Liver (tissue), 9 donors: ENCODE measurements around the gene SH3PXD2B. TPM values are rescaled to one million over a fixed set of nuclear protein-coding genes. Genes with fewer than 3 reads are reported as not detected.

Experiments
- DNase-seq: peaks from one replicate; pipeline ENCODE4 v3.0.0-alpha.2; 2017; ENCODE audit warnings: low spot score
- H3K27ac ChIP-seq, 2 donors: one replicate each; pipeline ENCODE4 v1.7.0; 2013; ENCODE audit warnings: inconsistent platforms in 2 of 2, low read length in 2 of 2, control low read depth in 1 of 2, low read depth in 1 of 2, mild to moderate bottlenecking in 1 of 2
- H3K27me3 ChIP-seq, 4 donors: one replicate each; pipeline versions ENCODE4 v1.6.1 to v1.7.0; 2013; ENCODE audit warnings: low read length in 3 of 4, inconsistent platforms in 1 of 4, mild to moderate bottlenecking in 1 of 4, moderate library complexity in 1 of 4; ENCODE audit not compliant: control insufficient read depth in 4 of 4, insufficient read depth in 4 of 4
- H3K36me3 ChIP-seq, 4 donors: one replicate each; pipeline versions ENCODE4 v1.6.1 to v1.7.0; 2013; ENCODE audit warnings: low read length in 3 of 4, mild to moderate bottlenecking in 3 of 4, low read depth in 1 of 4, moderate library complexity in 1 of 4; ENCODE audit not compliant: control insufficient read depth in 4 of 4, insufficient read depth in 3 of 4
- H3K4me1 ChIP-seq, 4 donors: one replicate each; pipeline versions ENCODE4 v1.6.1 to v1.7.0; 2013; ENCODE audit warnings: low read length in 3 of 4, mild to moderate bottlenecking in 3 of 4, moderate library complexity in 1 of 4; ENCODE audit not compliant: control insufficient read depth in 4 of 4, insufficient read depth in 4 of 4
- H3K4me3 ChIP-seq, 3 donors: one replicate each; pipeline versions ENCODE4 v1.6.1 to v1.7.0; 2013; ENCODE audit warnings: low read length in 3 of 3, control low read depth in 1 of 3, low read depth in 1 of 3, mild to moderate bottlenecking in 1 of 3
- H3K9ac ChIP-seq, 2 donors: one replicate each; pipeline ENCODE4 v1.7.0; 2013; ENCODE audit warnings: low read length in 2 of 2, mild to moderate bottlenecking in 2 of 2, moderate library complexity in 2 of 2, control low read depth in 1 of 2, low read depth in 1 of 2
- H3K9me3 ChIP-seq, 4 donors: one replicate each; pipeline versions ENCODE4 v1.6.1 to v1.7.0; 2013; ENCODE audit warnings: low read length in 3 of 4; ENCODE audit not compliant: control insufficient read depth in 4 of 4
- EGR1 ChIP-seq, 2 donors: IDR thresholded peaks; 2 replicates each; pipeline ENCODE4 v1.6.1; 2016 to 2018; ENCODE audit warnings: antibody characterized with exemption in 2 of 2, low read depth in 2 of 2
- FOXA1 ChIP-seq: IDR thresholded peaks from 2 replicates; pipeline ENCODE4 v1.6.1; 2016; ENCODE audit warnings: antibody characterized with exemption
- FOXA2 ChIP-seq: IDR thresholded peaks from 2 replicates; pipeline ENCODE4 v1.6.1; 2016; ENCODE audit warnings: antibody characterized with exemption
- GABPA ChIP-seq, 2 donors: IDR thresholded peaks in 1 of 2; conservative IDR thresholded peaks in 1 of 2; 2 replicates each; pipeline ENCODE4 v1.6.1; 2016; ENCODE audit warnings: antibody characterized with exemption in 2 of 2, mild to moderate bottlenecking in 1 of 2, moderate library complexity in 1 of 2
- HNF4A ChIP-seq, 2 donors: conservative IDR thresholded peaks; 2 replicates each; pipeline ENCODE4 v1.6.1; 2016; ENCODE audit warnings: antibody characterized with exemption in 2 of 2, mild to moderate bottlenecking in 2 of 2
- JUND ChIP-seq, 2 donors: IDR thresholded peaks; 2 replicates each; pipeline ENCODE4 v1.6.1; 2016; ENCODE audit warnings: antibody characterized with exemption in 2 of 2
- NR2F2 ChIP-seq: IDR thresholded peaks from 2 replicates; pipeline ENCODE4 v1.6.1; 2016; ENCODE audit warnings: antibody characterized with exemption
- RAD21 ChIP-seq, 2 donors: IDR thresholded peaks; 2 replicates each; pipeline ENCODE4 v1.6.1; 2016; ENCODE audit warnings: antibody characterized with exemption in 2 of 2, mild to moderate bottlenecking in 2 of 2
- SP1 ChIP-seq: IDR thresholded peaks from 2 replicates; pipeline ENCODE4 v1.6.1; 2018; ENCODE audit warnings: antibody characterized with exemption, mild to moderate bottlenecking
- TAF1 ChIP-seq: conservative IDR thresholded peaks from 2 replicates; pipeline ENCODE4 v1.6.1; 2016; ENCODE audit warnings: antibody characterized with exemption, mild to moderate bottlenecking
- YY1 ChIP-seq: IDR thresholded peaks from 2 replicates; pipeline ENCODE4 v1.6.1; 2016; ENCODE audit warnings: antibody characterized with exemption, mild to moderate bottlenecking
- WGBS: extraction: QIAGEN DNeasy Blood & Tissue Kit; methylation state at CpG from one replicate; pipeline ENCODE4 v1.1.7; 2013; 5-methylcytosine and 5-hydroxymethylcytosine counted together
- polyA plus RNA-seq, 2 donors: library from polyadenylated mRNA; stranded (reverse) in 1 of 2; unstranded in 1 of 2; fragments of 200-250 nt in 1 of 2; fragments of >200 nt in 1 of 2; fragmentation: Nextera tagmentation in 1 of 2; extraction: Ambion mirVana in 1 of 2; gene quantifications; one replicate each; pipeline versions ENCODE4 v1.2.1 to v1.2.3, GENCODE V29; 2013 to 2015
- total RNA-seq, 2 donors: library from RNA; depleted of rRNA; stranded (reverse); fragments of >200 nt; gene quantifications; one replicate each; pipeline ENCODE4 v1.2.3, GENCODE V29; 2014
- TF ChIP-seq, protein P1 (sequence below): fragments of 150-350 bp; IDR thresholded peaks from 2 replicates; pipeline ENCODE4 v1.5.1; 2017; ENCODE audit warnings: improper control_type of control experiment, low read depth, low read length; ENCODE audit not compliant: missing input control
- TF ChIP-seq, protein P2 (sequence below): IDR thresholded peaks from 2 replicates; pipeline ENCODE4 v1.6.1; 2016; ENCODE audit warnings: antibody characterized with exemption
- TF ChIP-seq, protein P3 (sequence below): IDR thresholded peaks from 2 replicates; pipeline ENCODE4 v1.6.1; 2016; ENCODE audit warnings: antibody characterized with exemption, mild to moderate bottlenecking
- TF ChIP-seq, protein P4 (sequence below): IDR thresholded peaks from 2 replicates; pipeline ENCODE4 v1.6.1; 2016; ENCODE audit warnings: antibody characterized with exemption
- TF ChIP-seq, protein P5 (sequence below): IDR thresholded peaks from 2 replicates; pipeline ENCODE4 v1.6.1; 2016; ENCODE audit warnings: antibody characterized with exemption
- donor health status: healthy.
- donor health status: healthy.
- donor health status: healthy.
- donor health status: healthy.
- donor health status: healthy.

The SH3PXD2B gene
- total and polyA plus RNA-seq, 4 donors: 1.1 to 3.3 (median 2.2) TPM

DNA sequence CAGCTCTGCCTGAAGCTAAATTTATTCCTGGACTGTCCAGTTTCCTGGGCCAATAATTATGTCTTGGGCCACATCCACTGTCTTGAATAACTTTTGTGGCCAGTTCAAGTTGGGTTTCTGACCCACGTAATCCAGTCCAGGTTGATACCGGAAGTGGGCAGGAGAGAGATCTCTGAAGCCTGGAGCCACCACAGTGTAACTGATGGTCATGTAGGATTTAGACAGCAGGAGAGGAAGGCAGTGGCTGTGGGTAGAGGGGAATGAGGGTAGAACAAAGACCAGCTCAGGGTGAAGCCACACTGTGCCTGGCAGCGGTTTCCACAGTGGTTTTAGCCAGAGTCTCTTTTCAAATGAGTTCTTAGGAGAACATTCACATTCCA, 30.2 kb downstream of the SH3PXD2B start:
- Histone ChIP-seq H3K36me3 (no peaks in the 10 kb centered on the region), H3K27me3 (no peaks in the 10 kb centered on the region), H3K27ac (no peak overlapping the region), H3K9ac (no peak overlapping the region), H3K4me1 (peaks cover 12 to 26% (median 22%) of the 10 kb centered on the region in 4 donors), H3K4me3 (no peak overlapping the region), H3K9me3 (no peaks in the 10 kb centered on the region)
- no peak for TF ChIP-seq RAD21 (IDR thresholded peaks at IDR 0.05)
- TF ChIP-seq JUND (IDR thresholded peaks at IDR 0.05): no peak
- no peak for TF ChIP-seq EGR1 (IDR thresholded peaks at IDR 0.05; ENCODE audit: low read depth in 2 of 2)
- no peak for TF ChIP-seq TAF1
- TF ChIP-seq GABPA (IDR thresholded peaks at IDR 0.05 in 1 of 2, conservative IDR thresholded peaks at IDR 0.05 in 1 of 2): no peak
- no peak for TF ChIP-seq HNF4A (conservative IDR thresholded peaks at IDR 0.05)
- TF ChIP-seq FOXA2: no peak
- no peak for TF ChIP-seq FOXA1
- TF ChIP-seq, protein P1, sequence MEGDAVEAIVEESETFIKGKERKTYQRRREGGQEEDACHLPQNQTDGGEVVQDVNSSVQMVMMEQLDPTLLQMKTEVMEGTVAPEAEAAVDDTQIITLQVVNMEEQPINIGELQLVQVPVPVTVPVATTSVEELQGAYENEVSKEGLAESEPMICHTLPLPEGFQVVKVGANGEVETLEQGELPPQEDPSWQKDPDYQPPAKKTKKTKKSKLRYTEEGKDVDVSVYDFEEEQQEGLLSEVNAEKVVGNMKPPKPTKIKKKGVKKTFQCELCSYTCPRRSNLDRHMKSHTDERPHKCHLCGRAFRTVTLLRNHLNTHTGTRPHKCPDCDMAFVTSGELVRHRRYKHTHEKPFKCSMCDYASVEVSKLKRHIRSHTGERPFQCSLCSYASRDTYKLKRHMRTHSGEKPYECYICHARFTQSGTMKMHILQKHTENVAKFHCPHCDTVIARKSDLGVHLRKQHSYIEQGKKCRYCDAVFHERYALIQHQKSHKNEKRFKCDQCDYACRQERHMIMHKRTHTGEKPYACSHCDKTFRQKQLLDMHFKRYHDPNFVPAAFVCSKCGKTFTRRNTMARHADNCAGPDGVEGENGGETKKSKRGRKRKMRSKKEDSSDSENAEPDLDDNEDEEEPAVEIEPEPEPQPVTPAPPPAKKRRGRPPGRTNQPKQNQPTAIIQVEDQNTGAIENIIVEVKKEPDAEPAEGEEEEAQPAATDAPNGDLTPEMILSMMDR: no peak
- TF ChIP-seq NR2F2: no peak
- TF ChIP-seq, protein P2, sequence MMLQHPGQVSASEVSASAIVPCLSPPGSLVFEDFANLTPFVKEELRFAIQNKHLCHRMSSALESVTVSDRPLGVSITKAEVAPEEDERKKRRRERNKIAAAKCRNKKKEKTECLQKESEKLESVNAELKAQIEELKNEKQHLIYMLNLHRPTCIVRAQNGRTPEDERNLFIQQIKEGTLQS: no peak
- TF ChIP-seq, protein P3, sequence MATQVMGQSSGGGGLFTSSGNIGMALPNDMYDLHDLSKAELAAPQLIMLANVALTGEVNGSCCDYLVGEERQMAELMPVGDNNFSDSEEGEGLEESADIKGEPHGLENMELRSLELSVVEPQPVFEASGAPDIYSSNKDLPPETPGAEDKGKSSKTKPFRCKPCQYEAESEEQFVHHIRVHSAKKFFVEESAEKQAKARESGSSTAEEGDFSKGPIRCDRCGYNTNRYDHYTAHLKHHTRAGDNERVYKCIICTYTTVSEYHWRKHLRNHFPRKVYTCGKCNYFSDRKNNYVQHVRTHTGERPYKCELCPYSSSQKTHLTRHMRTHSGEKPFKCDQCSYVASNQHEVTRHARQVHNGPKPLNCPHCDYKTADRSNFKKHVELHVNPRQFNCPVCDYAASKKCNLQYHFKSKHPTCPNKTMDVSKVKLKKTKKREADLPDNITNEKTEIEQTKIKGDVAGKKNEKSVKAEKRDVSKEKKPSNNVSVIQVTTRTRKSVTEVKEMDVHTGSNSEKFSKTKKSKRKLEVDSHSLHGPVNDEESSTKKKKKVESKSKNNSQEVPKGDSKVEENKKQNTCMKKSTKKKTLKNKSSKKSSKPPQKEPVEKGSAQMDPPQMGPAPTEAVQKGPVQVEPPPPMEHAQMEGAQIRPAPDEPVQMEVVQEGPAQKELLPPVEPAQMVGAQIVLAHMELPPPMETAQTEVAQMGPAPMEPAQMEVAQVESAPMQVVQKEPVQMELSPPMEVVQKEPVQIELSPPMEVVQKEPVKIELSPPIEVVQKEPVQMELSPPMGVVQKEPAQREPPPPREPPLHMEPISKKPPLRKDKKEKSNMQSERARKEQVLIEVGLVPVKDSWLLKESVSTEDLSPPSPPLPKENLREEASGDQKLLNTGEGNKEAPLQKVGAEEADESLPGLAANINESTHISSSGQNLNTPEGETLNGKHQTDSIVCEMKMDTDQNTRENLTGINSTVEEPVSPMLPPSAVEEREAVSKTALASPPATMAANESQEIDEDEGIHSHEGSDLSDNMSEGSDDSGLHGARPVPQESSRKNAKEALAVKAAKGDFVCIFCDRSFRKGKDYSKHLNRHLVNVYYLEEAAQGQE: no peak
- no peak for TF ChIP-seq YY1
- TF ChIP-seq, protein P4, sequence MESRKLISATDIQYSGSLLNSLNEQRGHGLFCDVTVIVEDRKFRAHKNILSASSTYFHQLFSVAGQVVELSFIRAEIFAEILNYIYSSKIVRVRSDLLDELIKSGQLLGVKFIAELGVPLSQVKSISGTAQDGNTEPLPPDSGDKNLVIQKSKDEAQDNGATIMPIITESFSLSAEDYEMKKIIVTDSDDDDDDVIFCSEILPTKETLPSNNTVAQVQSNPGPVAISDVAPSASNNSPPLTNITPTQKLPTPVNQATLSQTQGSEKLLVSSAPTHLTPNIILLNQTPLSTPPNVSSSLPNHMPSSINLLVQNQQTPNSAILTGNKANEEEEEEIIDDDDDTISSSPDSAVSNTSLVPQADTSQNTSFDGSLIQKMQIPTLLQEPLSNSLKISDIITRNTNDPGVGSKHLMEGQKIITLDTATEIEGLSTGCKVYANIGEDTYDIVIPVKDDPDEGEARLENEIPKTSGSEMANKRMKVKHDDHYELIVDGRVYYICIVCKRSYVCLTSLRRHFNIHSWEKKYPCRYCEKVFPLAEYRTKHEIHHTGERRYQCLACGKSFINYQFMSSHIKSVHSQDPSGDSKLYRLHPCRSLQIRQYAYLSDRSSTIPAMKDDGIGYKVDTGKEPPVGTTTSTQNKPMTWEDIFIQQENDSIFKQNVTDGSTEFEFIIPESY: no peak
- TF ChIP-seq, protein P5, sequence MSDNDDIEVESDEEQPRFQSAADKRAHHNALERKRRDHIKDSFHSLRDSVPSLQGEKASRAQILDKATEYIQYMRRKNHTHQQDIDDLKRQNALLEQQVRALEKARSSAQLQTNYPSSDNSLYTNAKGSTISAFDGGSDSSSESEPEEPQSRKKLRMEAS: no peak
- TF ChIP-seq SP1: no peak
- WGBS: 96% methylated on average over 3 of the region's 3 CpGs
- DNase-seq: no peak
